ENCODE results near the gene DOCK6.
"Not testable (repeated sequence)": the region's sequence is repeated elsewhere in the genome, so short reads cannot be mapped to it uniquely, and the experiment has no call there.

Gene DOCK6

DNA sequence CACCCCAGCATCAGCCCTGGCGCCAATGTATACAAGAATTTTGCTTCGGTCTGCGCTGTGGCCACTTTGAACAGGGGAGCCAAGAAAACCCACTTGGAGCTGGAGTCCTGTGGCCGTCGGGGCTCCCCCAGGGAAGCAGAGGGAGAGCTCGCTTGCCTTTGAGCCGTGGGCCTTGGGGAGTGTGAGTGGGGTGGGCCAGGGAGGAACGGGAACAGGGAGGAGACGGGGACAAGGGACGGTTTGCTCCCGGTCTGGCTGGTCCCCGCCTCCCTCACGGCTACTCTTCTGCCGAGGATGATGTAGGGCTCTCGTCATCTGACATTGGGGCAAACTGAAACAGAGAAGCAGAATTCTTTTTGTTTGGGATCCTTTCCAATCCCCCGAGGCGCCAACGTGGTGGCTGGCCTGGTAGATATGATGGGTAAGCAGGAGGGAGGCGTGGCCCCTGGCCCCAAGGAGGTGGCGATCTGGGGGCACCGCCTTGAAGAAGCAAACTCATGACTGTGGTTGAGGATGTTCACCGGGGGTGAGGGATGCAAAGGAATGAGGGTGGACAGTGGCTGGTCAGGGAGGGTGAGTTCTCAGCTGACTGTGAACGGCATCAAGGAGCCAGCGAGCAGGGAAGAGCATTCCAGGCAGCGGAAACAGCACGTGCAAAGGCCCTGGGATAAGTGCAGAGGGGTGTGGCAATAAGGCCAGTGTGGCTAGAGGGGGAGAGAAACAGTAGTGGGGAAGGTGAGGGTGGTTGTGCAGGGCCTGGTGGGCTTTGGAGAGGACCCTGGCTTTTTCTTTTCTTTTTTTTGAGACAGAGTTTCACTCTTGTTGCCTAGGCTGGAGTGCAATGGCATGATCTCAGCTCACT is 95.8 kb downstream of the DOCK6 start:
- Histone ChIP-seq H3K4me1 (no peaks in the 10 kb centered on the region), H3K4me2 (no peak overlapping the region), H3K27me3 (no peaks in the 10 kb centered on the region), H3K9ac (no peak overlapping the region), H3K27ac (no peak overlapping the region), H3K9me3 (replicated peaks in 1 of 11) (peaks cover 0 to under 1% (median 0%) of the 10 kb centered on the region in 11 experiments; a peak in 1 of 22 replicates), H3K36me3 (peaks cover 37 to 84% (median 64%) of the 10 kb centered on the region in 11 experiments), H3K4me3 (no peak overlapping the region), H4K20me1 (0 out of 22 replicates have a peak, but pooled peaks cover 0 to 5% (median 0%) of the 10 kb centered on the region in 11 experiments)
- no peak for TF ChIP-seq Cebpa-rat (IDR thresholded peaks at IDR 0.05)

DNA sequence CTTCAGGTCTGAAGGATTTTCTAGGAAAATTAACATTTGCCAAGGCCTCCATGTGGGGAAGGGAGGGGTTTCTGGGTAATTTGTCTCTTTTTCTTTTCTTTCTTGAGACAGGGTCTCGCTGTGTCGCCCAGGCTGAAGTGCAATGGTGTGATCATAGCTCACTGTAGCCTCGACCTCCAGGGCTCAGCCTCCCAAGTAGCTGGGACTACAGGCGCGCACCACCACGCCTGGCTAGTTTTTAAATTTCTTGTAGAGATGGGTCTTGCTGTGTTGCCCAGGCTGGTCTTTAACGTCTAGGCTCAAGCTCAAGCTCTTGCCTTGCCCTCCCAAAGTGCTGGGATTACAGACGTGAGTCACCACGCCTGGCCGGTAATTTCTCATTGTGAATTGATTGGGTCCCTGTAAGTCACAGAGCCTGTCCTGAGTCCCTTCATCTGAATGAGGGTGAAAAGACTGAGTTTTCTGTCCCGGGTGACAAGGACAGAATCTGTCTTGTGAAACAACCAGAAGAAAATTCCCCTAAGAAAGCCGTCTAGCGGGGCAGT is 96.8 kb downstream of the DOCK6 start:
- H3K27me3 ChIP-seq = no peaks in the 10 kb centered on the region
- H4K20me1 ChIP-seq = 0 out of 22 replicates have a peak, but pooled peaks cover 0 to 5% (median 0%) of the 10 kb centered on the region in 11 experiments
- peaks cover 0 to under 1% (median 0%) of the 10 kb centered on the region in 10 experiments; a peak in 2 of 20 replicates for H3K4me1 ChIP-seq
- no peak overlapping the region for H3K4me2 ChIP-seq
- TF ChIP-seq Cebpa-rat (IDR thresholded peaks at IDR 0.05) = no peak
- H3K36me3 ChIP-seq = peaks cover 32 to 75% (median 55%) of the 10 kb centered on the region in 11 experiments
- no peak overlapping the region for H3K4me3 ChIP-seq
- peaks cover 0 to 10% (median 3%) of the 10 kb centered on the region in 11 experiments; a peak in 11 of 22 replicates for H3K9me3 ChIP-seq (replicated peaks in 1 of 11)
- H3K9ac ChIP-seq = no peak overlapping the region
- no peak overlapping the region; a peak in 1 of 22 replicates for H3K27ac ChIP-seq

DNA sequence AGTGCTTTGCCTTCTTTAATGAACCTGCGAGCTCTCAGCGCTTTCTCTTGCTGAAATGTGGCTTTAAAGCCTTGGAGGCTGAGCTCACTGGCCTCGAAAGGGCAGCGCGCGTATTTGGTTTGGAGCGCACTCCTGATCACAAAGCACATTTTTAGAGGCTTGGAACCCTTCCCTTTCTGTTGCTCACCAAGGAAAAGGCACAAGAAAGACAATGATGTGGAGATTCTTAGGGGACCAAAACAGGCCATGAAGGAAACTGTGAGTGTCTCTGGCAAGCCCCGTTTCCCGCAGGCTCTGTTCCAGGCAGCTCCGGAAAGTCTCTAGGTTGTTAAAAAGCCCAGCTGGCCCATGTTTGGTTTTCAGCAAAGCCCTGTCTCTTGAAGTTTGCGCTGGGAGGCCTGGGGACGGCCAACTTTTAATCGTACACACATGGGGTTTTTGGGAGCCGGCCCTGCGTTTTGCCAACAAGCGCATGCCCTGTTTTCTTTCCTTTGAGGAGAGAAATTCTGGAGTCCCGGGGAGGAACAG is 97.4 kb downstream of the DOCK6 start:
- Histone ChIP-seq H3K9ac (no peak overlapping the region), H4K20me1 (0 out of 22 replicates have a peak, but pooled peaks cover 0 to 5% (median 0%) of the 10 kb centered on the region in 11 experiments), H3K9me3 (replicated peaks in 1 of 11) (peaks cover 0 to 16% (median 7%) of the 10 kb centered on the region in 11 experiments; a peak in 11 of 22 replicates), H3K27me3 (no peaks in the 10 kb centered on the region), H3K36me3 (peaks cover 31 to 69% (median 49%) of the 10 kb centered on the region in 11 experiments), H3K27ac (no peak overlapping the region; a peak in 1 of 22 replicates), H3K4me1 (peaks cover 0 to 7% (median 3%) of the 10 kb centered on the region in 10 experiments; a peak in 9 of 20 replicates), H3K4me2 (no peak overlapping the region), H3K4me3 (no peak overlapping the region)
- TF ChIP-seq Cebpa-rat (IDR thresholded peaks at IDR 0.05) = no peak

DNA sequence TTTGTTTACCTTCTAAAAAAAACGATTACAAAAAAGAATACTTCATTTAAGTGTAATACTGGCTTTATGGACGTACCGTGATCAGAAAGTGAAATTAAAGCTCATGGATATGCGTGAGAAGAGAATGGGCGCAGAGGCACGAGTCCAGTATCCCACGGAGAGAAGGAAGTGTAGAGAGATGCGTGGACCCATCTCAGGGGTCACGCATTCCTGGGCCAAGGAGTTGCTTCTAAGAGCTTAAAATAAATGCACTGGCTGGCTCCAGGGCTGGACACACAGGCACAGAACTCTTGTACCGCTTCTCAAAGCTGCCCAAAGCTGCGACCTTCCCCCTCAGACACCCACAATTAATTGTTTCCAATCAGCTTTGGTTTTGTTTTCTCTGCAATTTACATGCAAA is 98.0 kb downstream of the DOCK6 start:
- H3K9me3 ChIP-seq (replicated peaks in 1 of 11) = peaks cover 0 to 16% (median 7%) of the 10 kb centered on the region in 11 experiments; a peak in 11 of 22 replicates
- H3K4me2 ChIP-seq = no peak overlapping the region
- H4K20me1 ChIP-seq = 0 out of 22 replicates have a peak, but pooled peaks cover 0 to 5% (median 0%) of the 10 kb centered on the region in 11 experiments
- H3K9ac ChIP-seq = no peak overlapping the region
- no peaks in the 10 kb centered on the region for H3K27me3 ChIP-seq
- no peak overlapping the region for H3K27ac ChIP-seq
- peaks cover 0 to 13% (median 7%) of the 10 kb centered on the region in 10 experiments; a peak in 13 of 20 replicates for H3K4me1 ChIP-seq
- TF ChIP-seq Cebpa-rat (IDR thresholded peaks at IDR 0.05) = no peak
- no peak overlapping the region for H3K4me3 ChIP-seq
- peaks cover 24 to 62% (median 42%) of the 10 kb centered on the region in 11 experiments for H3K36me3 ChIP-seq

DNA sequence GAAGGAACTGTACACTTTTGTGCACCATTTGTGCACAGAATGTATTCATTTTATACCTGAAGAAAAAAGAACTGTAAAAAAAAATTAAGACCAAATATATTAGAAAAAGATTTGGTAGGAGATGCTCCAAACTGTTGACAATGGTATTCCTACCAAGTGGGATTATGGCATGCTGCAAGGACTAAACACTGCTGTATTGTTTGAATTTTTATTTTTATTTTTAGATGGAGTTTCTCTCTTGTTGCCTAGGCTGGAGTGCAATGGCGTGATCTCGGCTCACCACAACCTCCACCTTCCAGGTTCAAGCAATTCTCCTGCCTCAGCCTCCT is 101.9 kb downstream of the DOCK6 start:
- not testable (repeated sequence) for H4K20me1 ChIP-seq, H3K9ac ChIP-seq, H3K27ac ChIP-seq, H3K4me3 ChIP-seq, H3K27me3 ChIP-seq
- H3K4me2 ChIP-seq = peak overlapping the region in 5 of 11 experiments; percentile 2 to 92 (median 57); a peak in 6 of 22 replicates
- H3K9me3 ChIP-seq (replicated peaks in 1 of 11) = peaks cover 0 to 16% (median 7%) of the 10 kb centered on the region in 11 experiments; a peak in 11 of 22 replicates
- peaks cover 1 to 23% (median 7%) of the 10 kb centered on the region in 11 experiments; a peak in 14 of 22 replicates for H3K36me3 ChIP-seq
- H3K4me1 ChIP-seq = peaks cover 6 to 44% (median 27%) of the 10 kb centered on the region in 10 experiments; a peak in 19 of 20 replicates

DNA sequence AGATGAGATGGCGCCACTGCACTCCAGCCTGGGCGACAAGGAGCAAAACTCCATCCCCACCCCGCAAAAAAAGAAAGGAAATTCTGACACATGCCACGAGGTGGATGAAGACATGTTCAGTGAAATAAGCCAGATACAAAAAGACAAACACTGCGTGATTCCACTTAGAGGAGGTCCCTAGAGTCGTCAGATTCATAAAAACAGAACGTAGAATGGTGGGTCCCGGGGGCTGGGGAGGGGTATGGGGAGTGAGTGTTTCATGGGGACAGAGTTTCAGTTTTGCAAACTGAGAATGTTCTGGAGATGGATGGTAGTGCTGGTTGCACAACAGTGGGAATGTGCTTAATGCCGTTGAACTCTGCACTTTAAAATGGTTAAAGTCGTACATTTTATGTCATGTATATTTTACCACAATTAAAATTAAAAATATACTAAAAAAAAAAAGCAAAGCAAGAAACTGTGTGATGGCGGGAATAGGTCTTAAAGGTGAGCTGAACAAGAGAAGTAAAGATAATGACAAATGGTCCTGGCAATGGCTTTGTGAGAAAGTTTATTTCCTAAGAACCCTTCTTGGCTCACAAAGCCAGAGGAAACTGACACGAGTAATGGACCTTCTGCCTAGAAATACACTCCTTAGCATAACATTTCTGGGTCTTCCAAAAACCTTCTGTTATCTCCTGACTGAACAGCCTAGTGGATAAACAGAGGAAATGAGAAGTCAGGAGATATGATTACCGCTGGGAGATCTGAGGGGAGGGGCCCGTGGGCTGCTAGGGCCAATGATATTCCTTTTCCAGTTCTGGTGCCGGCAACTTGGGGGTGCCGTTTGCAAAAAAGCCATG is 102.5 kb downstream of the DOCK6 start:
- Histone ChIP-seq H4K20me1 (no peaks in the 10 kb centered on the region), H3K27me3 (no peaks in the 10 kb centered on the region), H3K27ac (no peak overlapping the region), H3K9ac (no peak overlapping the region), H3K36me3 (peaks cover 0 to 18% (median 1%) of the 10 kb centered on the region in 11 experiments; a peak in 6 of 22 replicates), H3K4me1 (peaks cover 10 to 50% (median 32%) of the 10 kb centered on the region in 10 experiments), H3K4me2 (peak overlapping the region in 6 of 11 experiments; percentile 11 to 92 (median 58); a peak in 10 of 22 replicates), H3K4me3 (no peak overlapping the region), H3K9me3 (replicated peaks in 1 of 11) (peaks cover 0 to 16% (median 7%) of the 10 kb centered on the region in 11 experiments; a peak in 11 of 22 replicates)
- no peak for TF ChIP-seq Cebpa-rat (IDR thresholded peaks at IDR 0.05)

DNA sequence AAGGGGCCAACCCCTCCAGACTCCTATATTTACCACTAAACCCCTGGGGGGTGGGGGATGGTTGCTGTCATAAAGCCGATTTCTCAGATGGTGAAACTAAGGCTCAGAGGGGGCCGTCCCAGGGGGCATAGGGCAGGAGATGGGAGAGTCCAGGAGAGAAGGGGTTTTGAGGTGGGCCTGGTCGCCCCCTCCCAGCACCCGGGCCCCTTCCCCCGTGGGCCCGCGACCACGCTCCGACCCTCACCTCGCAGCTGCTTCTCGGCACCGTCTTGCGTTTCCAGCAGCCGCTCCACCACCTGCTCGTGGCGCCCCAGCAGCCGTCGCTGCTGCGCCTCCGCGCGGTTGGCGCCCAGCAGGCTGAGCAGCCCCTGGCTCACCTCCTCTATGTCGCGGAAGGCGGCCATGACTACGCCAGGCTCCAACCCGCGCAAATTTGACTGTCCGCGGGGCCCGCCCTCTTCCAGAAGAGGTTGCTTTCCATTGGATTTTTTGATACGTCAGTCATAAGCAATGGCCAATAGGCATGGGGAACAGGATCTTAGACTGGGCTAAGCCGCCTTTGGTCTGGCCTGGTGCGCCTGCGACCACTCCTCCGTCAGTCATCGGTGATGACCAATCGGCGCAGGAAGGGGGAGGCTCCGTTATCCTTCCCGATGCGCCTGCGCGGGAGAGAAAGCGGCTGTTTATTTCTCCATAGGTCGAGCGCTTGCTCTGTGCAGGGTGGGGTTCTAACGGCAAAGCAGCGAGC is 106.8 kb downstream of the DOCK6 start, which contains the start of gene SPC24:
Gene SPC24 (minus strand): TSS at position 410 of the 748 bp plus-strand sequence. CDS start 6 bp downstream, at position 404.
- H3K36me3 ChIP-seq = peaks cover 0 to 30% (median 15%) of the 10 kb centered on the region in 11 experiments; a peak in 16 of 22 replicates
- H4K20me1 ChIP-seq = peaks cover 0 to 7% (median 0%) of the 10 kb centered on the region in 11 experiments; a peak in 5 of 22 replicates
- peak within 1 kb of the TSS; percentile 82 to 97 (median 93) for H3K4me2 ChIP-seq
- TF ChIP-seq Cebpa-rat (IDR thresholded peaks at IDR 0.05) = no peak
- peak within 1 kb of the TSS in 10 of 11 experiments; percentile 22 to 91 (median 88); a peak in 19 of 22 replicates for H3K27ac ChIP-seq
- no peaks in the 10 kb centered on the region for H3K27me3 ChIP-seq
- H3K4me1 ChIP-seq = peaks cover 23 to 73% (median 46%) of the 10 kb centered on the region in 10 experiments
- H3K4me3 ChIP-seq = peak within 1 kb of the TSS; percentile 75 to 99 (median 84)
- peak within 1 kb of the TSS; percentile 67 to 92 (median 89) for H3K9ac ChIP-seq
- H3K9me3 ChIP-seq (replicated peaks in 1 of 11) = peaks cover 0 to 6% (median 2%) of the 10 kb centered on the region in 11 experiments; a peak in 9 of 22 replicates
